GM19372 (cell line): Measurements from ENCODE around the gene EHMT2.

Source experiments
- ATAC-seq: cut with Tn5 transposase; IDR thresholded peaks from one replicate; pipeline ENCODE4 v1.9.1; 2021; ENCODE audit warnings: mild to moderate bottlenecking, low read depth, moderate library complexity; ENCODE audit not compliant: unreplicated experiment

The EHMT2 gene

DNA sequence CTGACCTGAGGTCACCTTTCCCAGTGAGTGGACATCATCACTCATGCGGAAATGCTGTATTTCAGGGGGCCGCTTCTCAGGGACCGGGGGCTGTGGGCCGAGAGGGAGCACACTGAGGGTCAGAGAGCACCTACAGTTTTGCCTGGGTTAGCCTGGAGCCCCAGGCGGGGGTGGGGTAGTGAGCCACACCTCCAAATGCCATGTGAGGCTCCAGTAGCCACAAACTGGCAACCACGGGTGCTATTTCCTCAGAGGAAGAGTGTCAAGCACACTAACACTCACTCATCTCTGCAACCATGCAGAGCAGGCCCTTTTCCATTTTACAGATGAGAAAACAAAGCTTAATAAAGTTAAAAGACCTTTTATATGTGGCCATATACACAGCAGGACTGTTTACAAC, 4.7 kb downstream of the EHMT2 start:
- no peak for ATAC-seq

DNA sequence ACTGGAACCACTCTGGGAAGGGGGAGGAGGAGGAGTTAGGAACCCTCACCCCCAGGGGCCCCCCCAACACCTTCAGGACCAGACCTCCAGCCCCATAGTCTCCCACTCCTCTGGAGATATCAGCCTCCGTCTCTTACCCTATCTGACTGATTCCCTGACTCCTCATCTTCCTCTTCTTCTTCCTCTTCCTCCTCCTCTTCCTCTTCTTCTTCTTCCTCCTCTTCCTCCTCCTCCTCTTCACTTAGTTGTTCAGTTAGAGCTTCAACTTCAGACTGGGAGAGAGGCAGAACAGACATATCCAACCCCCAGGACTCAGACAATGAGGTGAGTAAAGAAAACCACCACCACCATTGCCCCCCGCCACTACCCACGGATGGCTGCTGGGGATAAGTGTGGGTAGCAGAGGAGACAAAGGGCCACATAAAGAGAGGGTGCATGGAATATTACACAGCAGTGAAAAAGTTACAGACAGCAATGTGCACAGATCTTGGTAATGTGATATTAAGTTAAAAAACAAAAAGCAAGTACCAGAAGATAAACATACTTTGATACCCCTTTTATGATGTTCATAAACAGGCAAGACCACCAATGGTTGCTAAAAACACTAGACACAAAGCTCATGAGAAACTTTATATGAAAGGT, 8.0 kb downstream of the EHMT2 start:
- no peak for ATAC-seq

DNA sequence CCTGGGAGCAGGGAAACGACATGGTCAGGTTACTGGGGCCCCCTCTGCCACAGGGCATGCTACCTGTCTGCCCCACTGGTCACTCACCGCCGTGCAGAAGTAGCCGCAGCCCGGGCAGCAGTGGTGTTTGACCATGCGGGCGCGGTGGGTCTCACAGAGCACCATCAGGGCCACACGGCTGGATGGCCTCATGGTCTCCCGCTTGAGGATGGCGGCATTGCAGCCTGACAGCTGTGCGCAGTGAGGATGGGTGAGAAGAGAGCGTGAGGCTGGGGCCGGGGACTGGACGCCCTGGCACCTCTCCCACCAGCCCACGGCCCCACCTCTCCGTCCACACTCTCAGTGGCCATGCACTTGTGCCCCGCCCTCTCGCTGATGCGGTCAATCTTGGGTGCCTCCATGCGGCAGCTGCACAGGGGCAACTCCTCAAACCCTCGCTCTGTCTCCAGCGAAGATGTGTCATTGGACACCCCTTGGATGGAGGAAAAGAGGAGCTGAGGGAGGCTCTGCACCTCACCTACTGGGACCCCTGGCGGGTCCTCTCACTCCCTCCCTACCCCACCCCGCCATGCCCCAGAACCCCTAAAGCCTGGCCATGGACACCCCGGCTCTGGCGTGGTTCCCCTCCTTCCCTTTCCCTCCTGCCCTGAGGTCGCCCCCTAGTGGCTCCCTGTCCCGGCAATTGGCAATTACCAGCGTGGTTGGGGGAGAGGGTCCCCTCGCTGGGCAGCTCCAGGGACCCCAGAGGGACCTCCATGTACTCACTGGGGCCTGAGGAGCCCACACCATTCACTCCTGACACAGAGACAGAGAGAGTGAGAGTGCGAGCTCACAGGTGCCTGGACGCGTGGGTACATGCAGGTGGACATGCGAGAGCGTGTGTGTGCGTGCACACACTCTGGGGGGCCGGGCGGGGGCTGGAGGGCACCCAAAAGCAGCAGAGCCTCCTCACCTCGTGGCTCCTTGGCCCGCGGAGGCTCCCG, 8.9 kb downstream of the EHMT2 start:
- ATAC-seq = no peak

DNA sequence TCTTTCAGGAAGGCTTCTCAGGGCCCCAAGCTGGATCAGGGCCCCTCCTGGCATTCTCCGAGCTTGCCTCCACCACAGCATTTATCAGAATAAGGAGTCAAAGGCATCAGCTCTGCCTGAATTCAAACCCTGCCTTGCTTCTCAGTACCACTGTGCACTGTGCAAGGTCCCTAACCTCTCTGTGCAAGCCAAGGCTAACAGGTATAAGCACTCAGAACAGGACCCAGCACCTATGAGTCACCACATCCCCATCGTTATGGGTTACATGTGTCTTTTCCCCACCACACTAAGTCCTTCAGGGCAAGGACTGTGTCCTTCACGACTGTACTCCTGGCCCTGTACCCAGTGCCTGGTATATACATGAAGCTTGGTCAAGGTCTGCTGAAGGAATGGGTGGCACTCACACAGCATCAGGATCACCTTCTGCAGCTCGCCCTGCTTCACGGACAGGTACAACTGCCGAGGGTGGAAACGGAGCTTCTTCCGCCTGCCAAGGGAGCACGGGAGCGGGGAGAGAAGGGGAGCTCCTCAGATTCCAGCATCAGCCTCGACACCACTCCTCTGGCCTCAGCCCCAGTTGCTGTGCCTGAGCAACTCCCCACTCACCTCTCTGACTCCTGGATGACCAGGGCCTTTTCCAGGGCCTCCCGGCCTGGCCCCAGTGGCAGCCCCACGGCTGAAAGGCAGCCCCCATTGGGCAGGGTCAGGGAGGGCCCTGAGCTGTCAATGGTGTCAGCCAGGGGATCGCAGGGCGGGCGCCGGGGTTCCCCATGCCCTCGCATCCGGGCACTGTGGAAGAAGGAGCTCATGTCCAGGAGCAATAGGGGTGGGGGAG, 10.1 kb downstream of the EHMT2 start:
- no peak for ATAC-seq

DNA sequence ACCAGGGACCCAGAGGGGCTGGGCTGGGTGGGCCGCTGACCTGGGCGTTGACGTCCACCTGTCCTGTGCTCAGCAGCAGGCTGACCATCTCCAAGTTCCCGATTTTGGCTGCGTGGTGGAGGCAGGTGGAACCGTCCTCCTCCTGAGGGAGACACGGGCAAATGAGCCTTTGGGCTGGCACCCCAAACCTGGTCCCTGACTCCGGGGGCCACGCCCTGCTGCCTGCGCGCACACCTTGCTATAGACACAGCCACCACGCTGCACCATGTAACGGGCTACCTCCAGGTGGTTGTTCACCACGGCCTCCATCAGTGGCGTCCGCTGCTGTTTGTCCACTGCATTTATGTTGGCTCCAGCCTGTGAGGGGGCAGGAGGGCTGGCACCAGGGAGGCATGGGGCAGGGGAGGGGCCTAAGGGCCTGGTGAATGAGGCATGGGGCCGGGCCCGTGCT, 10.9 kb downstream of the EHMT2 start:
- ATAC-seq = no peak

DNA sequence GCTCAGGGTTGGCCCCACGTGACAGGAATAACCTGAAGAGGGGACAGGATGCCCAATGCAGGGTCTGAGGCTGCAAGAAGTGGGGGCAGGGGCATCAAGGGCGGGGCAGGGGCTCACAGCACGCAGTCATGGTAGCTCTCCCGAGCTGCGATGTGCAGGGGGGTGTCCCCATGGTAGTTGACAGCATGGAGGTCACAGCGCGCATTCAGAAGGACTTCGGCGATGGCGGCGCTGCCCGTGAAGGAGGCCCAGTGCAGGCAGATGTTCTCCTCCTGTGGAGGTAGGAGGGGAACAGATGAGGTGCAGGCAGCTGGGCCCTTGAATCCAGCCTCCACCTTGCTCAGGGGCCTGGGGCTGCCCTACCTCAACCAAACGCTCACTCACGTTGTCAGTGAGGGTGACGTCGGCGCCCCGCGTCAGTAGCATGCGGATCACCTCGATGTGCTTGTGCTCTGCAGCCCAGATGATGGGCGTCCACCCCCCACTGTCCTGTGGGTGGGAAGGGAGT, 12.9 kb downstream of the EHMT2 start:
- ATAC-seq = no peak

DNA sequence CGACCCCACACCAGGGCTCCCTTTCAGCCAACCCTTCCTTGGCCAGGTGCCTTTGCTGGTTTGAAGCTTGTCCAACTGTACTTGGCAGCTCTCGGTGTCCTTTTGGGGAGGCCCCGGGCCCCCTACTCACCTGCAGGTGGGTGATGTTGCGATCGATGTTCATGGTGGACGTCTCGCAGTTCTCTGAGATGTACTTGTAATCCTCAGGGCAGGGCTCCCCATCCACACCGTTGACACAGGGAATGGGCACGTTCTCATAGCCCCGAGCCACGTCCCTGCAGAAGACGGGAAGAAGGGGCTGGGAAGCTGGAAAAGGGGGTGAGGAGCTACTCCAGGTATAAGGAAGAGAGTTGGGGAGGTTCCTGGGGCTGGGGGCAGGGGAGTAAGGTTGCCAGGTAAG, 13.8 kb downstream of the EHMT2 start:
- ATAC-seq = no peak

DNA sequence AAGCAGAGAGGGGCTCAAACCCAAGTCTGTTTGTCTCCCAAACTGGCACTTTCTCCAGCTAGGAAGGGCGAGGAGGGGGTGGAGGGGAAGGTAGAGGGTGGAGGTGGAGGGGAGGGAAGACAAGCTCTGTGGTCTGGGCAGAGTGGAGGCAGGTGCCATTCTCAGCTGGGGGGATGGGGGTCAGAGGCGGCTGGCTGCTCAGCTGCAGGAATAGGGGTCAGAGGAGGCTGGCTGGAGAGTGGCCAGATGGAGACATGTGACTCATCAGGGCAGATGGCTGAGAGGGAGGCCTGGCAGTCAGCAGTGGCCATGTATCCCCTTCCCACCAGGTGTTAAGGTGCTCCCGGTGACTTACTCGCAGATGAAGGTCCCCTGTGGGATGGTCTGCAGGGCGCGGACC, 15.2 kb downstream of the EHMT2 start:
- ATAC-seq = no peak

DNA sequence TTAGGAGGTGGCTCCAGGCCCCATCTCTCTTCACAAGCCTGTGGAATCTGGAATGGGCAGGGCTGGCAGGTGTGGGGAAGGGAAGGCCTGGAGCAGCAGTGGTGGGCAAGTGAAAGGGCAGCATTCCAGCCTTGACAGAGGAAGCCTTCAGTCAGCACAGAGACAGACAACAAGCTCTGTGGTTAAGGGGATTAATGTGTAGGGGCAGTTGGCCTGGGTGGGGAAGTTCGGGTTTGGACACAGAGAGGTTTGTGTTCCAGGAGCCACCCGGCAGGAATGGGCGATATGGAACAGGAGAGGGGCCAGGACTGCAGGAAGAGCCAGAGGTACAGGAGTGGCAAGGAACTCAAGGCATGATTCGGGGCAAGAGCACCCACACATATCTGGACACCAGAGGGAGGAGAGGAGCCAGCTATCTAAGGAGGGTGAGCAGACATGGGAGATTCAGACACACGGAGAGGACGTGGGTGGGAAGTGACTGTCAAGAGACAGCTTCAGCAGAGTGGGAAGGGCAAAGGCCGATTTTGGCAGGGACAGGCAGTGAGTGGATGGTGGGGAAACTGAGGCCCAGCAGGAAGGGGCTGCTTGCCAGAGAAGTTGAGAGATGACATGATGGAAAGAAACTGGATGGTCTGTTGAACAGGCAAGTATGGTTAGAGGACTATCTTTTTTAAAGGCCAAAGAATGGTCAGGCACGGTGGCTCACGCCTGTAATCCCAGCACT, 16.2 kb downstream of the EHMT2 start:
- no peak for ATAC-seq

DNA sequence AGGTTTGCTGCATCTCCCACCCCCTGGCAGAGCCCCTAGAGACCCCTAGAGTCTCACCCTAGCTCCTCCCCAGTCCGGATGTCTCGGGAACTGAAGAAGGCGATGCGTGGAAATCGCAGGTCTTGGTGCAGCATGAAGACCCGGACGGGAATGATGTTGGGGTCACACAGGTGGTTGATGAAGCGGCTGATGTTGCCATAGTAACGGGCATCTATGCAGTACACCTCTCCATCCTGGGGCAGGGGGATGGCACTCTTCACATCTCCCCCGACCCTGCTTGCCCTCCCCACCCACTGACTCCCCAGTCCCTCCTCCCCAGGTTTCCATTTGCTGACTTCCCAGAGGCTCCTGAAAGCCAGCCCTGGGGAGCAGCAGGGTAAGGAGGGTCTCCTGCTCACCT, 16.9 kb downstream of the EHMT2 start:
- ATAC-seq = no peak

DNA sequence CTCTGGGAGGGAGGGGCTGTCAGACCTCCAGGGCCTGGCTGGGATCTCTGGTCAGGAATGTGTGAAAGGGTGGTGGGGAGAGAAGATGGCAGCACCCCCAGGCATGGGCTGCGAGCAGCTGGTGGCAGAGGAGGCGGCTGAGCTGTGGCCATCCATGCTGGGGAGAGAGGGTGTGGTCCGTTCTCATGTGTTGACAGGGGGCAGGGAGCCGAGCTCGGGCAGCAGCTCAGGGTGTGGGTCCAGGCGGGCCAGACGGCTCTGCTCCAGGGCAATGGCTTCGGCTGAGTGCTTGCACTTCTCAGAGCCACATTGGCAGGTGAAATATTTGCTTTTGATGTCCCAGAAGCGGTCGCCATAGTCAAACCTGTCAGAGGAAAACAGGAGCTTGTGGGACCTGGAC, 17.6 kb downstream of the EHMT2 start:
- no peak for ATAC-seq

DNA sequence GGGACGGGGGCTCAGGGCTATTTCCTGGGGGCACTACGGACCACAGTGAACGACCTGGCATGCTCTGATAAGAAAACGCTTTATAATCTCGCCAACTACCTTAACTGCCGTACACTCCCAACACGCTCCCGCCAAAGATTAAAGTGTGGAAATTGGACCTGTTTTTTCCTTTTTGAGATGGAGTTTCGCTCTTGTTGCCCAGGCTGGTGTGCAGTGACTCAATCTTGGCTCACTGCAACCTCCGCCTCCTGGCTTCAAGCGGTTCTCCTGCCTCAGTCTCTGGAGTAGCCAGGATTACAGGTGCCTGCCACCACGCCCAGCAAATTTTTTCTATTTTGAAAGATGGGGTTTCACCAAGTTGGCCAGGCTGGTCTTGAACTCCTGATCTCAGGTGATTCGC, 18.4 kb downstream of the EHMT2 start:
- no peak for ATAC-seq

DNA sequence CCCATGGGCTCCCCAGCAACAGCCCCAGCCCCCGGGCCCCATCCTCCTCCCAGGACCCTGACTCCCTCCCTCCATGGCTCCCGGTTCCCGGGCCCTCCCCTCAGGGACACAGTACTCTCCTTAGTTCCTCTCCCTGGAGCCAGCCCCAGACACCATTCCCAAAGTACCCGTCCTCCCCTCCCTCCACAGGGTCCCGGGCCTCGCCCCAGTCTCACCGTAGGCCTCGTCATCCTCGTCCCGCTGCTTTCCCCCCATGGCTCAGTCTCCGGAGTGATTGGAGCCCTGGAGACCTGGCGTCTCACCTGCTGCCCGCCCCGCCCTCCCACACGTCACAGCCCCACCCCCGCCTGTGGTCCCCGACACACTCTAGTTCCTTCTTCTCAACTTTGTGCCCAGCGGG, 18.8 kb downstream of the EHMT2 start, which contains the start of gene SLC44A4:
Gene SLC44A4, minus strand, starts transcription at position 272 of the 400 bp plus-strand sequence. Its CDS starts 17 bp downstream, at position 255.
- ATAC-seq = no peak

DNA sequence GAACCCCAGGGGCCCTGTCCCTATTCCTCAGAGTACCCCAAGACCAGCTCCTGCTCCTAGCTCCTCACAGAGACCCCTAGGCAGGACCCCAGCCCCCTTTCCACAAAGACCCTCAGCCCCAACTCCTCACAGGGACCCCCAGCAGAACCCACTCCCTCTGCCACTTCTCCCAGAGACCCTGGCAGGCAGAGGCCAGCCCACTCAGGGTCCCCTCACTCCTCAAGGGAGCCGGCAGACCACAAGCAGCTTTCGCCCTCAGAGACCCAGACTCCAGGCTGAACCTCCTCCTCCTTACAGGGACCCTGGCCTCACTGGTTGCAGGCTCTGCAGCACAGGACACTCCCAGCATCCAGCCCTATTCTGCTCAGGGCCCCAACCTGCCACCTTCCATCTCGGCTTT, 19.3 kb downstream of the EHMT2 start:
- no peak for ATAC-seq

DNA sequence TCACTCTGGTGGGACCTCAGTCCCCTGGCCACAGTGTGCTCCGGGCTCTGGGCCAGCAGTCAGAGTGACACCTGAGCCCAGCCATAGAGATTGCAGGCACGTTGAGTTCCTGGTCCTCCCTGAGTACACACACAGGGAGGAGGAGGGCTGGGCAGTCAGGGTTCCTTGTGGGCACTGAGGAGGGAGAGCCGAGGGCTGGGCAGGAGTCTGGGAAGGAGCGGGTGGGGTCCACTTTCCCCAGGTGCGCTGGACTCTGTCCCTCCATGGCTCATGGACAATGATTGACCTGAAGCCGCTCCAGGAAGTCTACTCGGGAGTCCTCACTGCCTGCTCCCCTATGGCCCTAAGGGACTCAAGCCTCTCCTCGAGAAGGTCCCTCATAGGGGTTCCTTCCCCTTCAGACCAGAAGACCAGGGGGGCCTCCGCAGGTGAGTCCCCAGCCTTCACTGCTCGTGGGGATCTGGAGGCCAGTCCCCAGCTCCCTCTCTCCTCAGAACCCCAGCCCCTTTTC, 19.8 kb downstream of the EHMT2 start:
- ATAC-seq = no peak

DNA sequence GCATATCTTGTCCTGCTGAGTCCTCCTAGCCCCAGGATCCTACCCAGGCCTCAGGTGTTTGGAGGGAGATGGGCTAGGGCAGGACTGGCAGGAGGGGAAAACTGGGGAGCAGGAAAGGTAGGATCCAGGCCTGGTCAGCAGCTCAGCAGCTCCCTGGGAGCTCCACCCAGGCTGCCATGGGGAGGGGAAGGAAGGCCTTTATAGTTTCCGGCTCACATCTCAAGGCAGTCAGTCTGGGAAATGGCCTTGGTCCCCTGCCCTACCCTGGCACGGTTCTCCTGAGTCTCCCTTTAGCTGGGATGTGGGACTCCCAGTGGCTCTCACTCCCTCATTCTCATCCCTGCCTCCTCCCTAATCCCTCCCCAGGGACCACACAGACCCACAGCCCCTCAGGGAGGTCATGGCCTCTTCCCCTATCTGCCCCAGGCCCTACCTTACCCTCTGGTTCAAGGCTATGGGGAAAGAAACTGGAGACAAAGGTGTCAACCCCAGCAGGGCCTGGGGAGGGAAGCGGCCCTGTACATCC, 20.3 kb downstream of the EHMT2 start:
- ATAC-seq = no peak

DNA sequence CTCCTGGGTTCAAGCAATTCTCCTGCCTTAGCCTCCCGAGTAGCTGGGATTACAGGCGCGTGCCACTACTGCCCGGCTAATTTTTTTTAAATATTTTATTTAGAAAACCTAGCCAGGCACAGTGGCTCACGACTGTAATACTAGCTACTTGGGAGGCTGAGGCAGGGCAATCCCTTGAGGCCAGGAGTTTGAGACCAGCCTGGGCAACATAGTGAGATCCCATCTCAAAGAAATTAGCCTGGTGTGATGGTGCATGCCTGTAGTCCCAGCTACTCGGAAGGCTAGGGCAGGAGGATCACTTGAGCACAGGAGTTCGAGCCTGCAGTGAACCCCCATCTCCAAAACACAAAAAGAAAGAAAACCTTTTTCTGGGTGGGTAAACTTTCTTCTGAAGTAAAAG, 21.1 kb downstream of the EHMT2 start:
- ATAC-seq = no peak

DNA sequence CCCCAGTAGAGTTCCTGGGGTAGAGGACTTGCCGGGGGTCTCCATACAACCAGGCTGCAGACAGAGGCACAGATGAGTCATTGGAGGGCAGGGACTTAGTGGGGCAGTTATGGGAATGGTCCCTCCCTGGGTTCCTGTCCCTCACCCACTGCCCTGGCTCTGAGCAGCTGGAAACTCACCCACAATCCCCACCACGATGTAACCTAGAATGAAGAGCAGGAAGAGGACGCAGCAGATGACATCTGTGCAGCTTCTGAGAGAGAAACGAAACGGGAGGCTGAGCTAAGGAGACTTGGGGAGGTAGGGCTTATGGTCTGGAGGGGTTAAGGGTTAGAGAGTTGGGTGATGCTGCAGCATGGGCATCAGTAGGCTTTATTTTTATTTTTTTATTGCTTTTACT, 21.6 kb downstream of the EHMT2 start:
- no peak for ATAC-seq

DNA sequence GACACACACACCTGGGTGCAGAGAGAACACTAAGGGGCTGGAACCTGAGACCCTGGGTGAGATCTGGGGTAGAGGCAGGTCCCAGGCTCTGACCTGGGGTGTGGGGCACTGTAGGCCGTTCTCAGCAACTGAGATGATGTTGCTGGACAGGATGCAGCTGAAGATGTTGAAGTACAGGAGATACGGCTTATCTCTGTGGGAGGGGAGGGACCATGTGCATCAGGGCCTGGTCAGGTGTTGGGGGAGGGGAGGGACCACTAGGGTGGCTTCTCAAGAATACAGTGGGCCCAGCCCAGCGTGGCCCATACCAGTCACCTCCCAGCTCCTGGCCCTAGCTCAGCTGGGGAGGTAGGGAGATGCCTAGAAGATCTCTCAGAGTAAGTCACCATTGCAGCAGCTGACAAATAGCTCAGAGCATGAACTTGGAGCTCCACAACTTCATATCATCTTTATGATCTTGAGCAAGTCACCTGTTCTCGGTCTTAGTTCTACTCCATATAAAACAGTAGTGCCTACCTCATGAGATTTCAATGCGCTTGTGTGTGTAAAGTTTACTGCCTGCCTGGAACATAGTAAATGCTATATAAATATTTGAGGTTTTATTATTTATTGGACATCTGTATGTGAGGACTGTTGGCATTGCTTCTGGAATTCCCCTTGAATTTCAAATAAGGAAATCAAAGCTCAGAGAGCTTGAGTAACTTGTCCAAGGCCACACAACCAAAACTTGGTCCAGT, 22.5 kb downstream of the EHMT2 start:
- ATAC-seq = no peak
